Left ventricle myocardium inferior (tissue), 1 donor: Measurements from ENCODE around the gene TMC1. TPM values are rescaled to one million over a fixed set of nuclear protein-coding genes. Genes with fewer than 3 reads are reported as not detected.

ENCODE experiments used
- DNase-seq: peaks from one replicate; pipeline ENCODE4 v3.0.0-alpha.2; 2020
- H3K27ac ChIP-seq: fragments of 200-600 bp; replicated peaks from 2 replicates; pipeline ENCODE4 v1.8.0; 2021
- H3K27me3 ChIP-seq: fragments of 200-600 bp; 2 replicates; pipeline ENCODE4 v1.8.0; 2021; ENCODE audit warnings: low read depth
- H3K36me3 ChIP-seq: fragments of 200-600 bp; 2 replicates; pipeline ENCODE4 v1.8.0; 2021
- H3K4me1 ChIP-seq: fragments of 200-600 bp; 2 replicates; pipeline ENCODE4 v1.8.0; 2021
- H3K4me3 ChIP-seq: fragments of 200-600 bp; 2 replicates; pipeline ENCODE4 v1.8.0; 2021; ENCODE audit warnings: mild to moderate bottlenecking, moderate library complexity
- H3K9me3 ChIP-seq: fragments of 200-600 bp; replicated peaks from 2 replicates; pipeline ENCODE4 v1.8.0; 2021
- CTCF ChIP-seq: fragments of 200-600 bp; IDR thresholded peaks from 2 replicates; pipeline ENCODE4 v1.8.0; 2021; ENCODE audit warnings: antibody characterized with exemption, mild to moderate bottlenecking, borderline replicate concordance
- intact Hi-C: fragments of 100-400 bp; cut with micrococcal nuclease; formaldehyde crosslinking; loops from one replicate; pipeline ENCODE4 v1.11.0; 2022
- total RNA-seq: library from RNA; stranded (reverse); fragmentation: NEBNext Ultra II Directional; extraction: Animal tissue kit (Norgen Biotek cat#: 25700); gene quantifications from one replicate; pipeline ENCODE4 v1.2.1, GENCODE V29; 2021
- donor health status: DM: no; HTN: yes; CAD: no; lungs with severe emphysema.

The TMC1 gene
- total RNA-seq, 1 donor from 2014 or later, result 0.25 TPM

DNA sequence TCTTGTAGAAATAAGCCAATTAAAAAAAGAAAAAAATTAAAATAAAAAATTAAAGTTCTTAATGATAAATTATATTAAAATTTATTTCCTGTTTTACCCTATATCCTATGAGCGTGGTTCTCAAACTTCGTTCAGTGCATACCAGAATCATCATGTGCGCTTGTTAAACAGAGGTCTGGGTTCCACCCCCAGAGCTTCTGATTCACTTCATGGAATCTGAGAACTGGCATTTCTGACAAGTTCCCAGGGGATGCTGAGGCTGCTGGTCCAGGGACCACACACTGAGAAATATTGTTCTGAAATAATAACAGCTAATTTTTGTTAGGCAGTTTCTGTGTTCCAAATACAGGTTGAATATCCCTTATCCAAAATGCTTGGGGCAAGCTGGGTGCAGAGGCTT, 79.3 kb downstream of the TMC1 start:
- Histone ChIP-seq H3K9me3 (no peaks in the 10 kb centered on the region), H3K27ac (no peak overlapping the region), H3K4me3 (no peak overlapping the region), H3K36me3 (no peaks in the 10 kb centered on the region), H3K4me1 (peaks cover 7% of the 10 kb centered on the region), H3K27me3 (no peaks in the 10 kb centered on the region)
- no peak for DNase-seq
- intact Hi-C loops, result no loop called here
- no peak for TF ChIP-seq CTCF

DNA sequence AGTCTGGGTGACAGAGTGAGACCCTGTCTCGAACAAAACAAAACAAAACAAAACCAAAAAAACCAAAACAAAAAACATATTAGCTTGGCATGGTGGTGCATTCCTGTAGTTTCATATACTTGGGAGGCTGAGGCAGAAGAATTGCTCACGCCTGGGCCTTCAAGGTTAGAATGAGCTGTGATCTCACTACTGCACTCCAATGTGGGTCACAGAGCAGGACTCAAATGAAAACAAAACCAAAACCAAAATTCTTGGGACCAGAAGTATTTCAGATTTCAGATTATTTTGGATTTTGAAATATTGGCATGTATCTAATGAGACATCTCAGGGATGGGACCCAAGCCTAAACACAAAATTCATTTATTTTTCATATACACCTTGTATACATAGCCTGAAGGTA, 80.2 kb downstream of the TMC1 start:
- no peaks in the 10 kb centered on the region for H3K36me3 ChIP-seq
- intact Hi-C loops, result no loop called here
- no peak for TF ChIP-seq CTCF
- H3K9me3 ChIP-seq, result peaks cover 3% of the 10 kb centered on the region
- H3K4me3 ChIP-seq, result no peak overlapping the region
- H3K4me1 ChIP-seq, result peaks cover 7% of the 10 kb centered on the region
- DNase-seq, result no peak
- no peaks in the 10 kb centered on the region for H3K27me3 ChIP-seq
- H3K27ac ChIP-seq, result no peak overlapping the region

- H3K27me3 ChIP-seq, result no peaks in the 10 kb centered on the region
- intact Hi-C loops, result no loop called here
- no peaks in the 10 kb centered on the region for H3K36me3 ChIP-seq
- no peak overlapping the region for H3K4me3 ChIP-seq
- DNase-seq, result no peak
- TF ChIP-seq CTCF, result no peak
- no peaks in the 10 kb centered on the region for H3K4me1 ChIP-seq
- H3K9me3 ChIP-seq, result no peaks in the 10 kb centered on the region
- H3K27ac ChIP-seq, result no peak overlapping the region
Observed at GRCh38 chr9:72612449-72612848, 91.0 kb downstream of the TMC1 start.

GRCh38 chr9:72614067-72614466, 92.7 kb downstream of the TMC1 start:
- Histone ChIP-seq H3K9me3 (no peaks in the 10 kb centered on the region), H3K36me3 (no peaks in the 10 kb centered on the region)
- intact Hi-C loops, result no loop called here

DNA sequence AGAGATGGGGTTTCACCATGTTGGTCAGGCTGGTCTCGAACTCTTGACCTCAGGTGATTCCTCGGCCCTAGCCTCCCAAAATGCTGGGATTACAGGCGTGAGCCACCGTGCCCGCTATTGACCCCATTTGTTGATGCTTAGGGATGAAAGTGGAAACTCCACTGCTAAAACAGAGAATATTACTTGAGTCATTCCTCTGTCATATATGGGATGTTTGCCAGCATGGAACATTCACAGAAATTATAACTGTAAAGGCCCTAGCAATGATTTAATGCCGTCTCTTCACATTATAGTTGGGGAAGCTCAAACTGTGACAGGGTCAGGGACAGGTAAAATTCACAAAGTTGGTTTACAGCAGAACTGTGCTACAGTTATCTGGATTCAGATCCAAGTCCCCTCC, 94.5 kb downstream of the TMC1 start:
- no peak for TF ChIP-seq CTCF
- intact Hi-C loops, result no loop called here
- no peak for DNase-seq
- Histone ChIP-seq H3K27ac (no peak overlapping the region), H3K36me3 (no peaks in the 10 kb centered on the region), H3K4me1 (no peaks in the 10 kb centered on the region), H3K9me3 (no peaks in the 10 kb centered on the region), H3K4me3 (no peak overlapping the region), H3K27me3 (no peaks in the 10 kb centered on the region)

More at GRCh38 chr9:72614067-72614466, 92.7 kb downstream of the TMC1 start:
- TF ChIP-seq CTCF, result no peak
- H3K27me3 ChIP-seq, result no peaks in the 10 kb centered on the region
- no peak overlapping the region for H3K27ac ChIP-seq
- no peaks in the 10 kb centered on the region for H3K4me1 ChIP-seq
- DNase-seq, result no peak
- no peak overlapping the region for H3K4me3 ChIP-seq

GRCh38 chr9:72618811-72619210, 97.4 kb downstream of the TMC1 start:
- no peak overlapping the region for H3K27ac ChIP-seq
- no peaks in the 10 kb centered on the region for H3K9me3 ChIP-seq
- H3K36me3 ChIP-seq, result no peaks in the 10 kb centered on the region
- no peaks in the 10 kb centered on the region for H3K27me3 ChIP-seq
- no peaks in the 10 kb centered on the region for H3K4me1 ChIP-seq
- intact Hi-C loops, result no loop called here
- DNase-seq, result no peak
- TF ChIP-seq CTCF, result no peak
- no peak overlapping the region for H3K4me3 ChIP-seq
